Measurements from ENCODE around the gene PDE11A. TPM values are rescaled to one million over a fixed set of nuclear protein-coding genes. Genes with fewer than 3 reads are reported as not detected.
A peak's percentile ranks its signal among the peaks of the same experiment; 100 is the strongest.

PDE11A gene
- polyA plus RNA-seq, 1 experiment = 0.53 TPM

DNA sequence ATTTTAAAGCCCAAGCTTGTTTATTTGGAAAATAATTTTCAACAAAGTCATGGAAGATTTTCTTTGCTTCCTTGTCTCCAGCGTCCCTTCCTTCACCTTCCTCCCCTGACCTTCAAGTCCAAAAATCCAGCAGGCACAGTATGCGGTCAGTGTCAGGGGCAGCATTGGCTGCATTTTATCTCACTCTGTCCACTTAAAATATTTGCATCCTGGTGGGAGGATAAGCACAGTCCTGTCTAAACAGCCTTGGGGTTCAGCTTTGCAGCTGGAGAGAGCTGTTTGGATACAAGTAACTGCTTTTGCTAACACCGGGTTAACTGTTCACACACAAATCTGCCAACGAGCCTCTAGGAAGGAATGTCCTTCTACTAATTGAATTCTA, 318.1 kb downstream of the PDE11A start:
- Histone ChIP-seq H3K27me3 (ENCODE audit: control insufficient read depth, insufficient read depth, low read length) (no peaks in the 10 kb centered on the region), H3K4me3 (ENCODE audit: low read depth, low read length) (no peak overlapping the region), H3K36me3 (ENCODE audit: control insufficient read depth, insufficient read depth, low read length) (no peaks in the 10 kb centered on the region)
- CTCF ChIA-PET = interaction anchor here (1.0 to 2.1 kb wide), 3 partner anchors 8 to 13 kb away, joined by 3 to 10 read pairs (median 4); no protein-coding TSS in a partner anchor
- POLR2A ChIA-PET = no interaction called here
- TF ChIP-seq, protein P1, sequence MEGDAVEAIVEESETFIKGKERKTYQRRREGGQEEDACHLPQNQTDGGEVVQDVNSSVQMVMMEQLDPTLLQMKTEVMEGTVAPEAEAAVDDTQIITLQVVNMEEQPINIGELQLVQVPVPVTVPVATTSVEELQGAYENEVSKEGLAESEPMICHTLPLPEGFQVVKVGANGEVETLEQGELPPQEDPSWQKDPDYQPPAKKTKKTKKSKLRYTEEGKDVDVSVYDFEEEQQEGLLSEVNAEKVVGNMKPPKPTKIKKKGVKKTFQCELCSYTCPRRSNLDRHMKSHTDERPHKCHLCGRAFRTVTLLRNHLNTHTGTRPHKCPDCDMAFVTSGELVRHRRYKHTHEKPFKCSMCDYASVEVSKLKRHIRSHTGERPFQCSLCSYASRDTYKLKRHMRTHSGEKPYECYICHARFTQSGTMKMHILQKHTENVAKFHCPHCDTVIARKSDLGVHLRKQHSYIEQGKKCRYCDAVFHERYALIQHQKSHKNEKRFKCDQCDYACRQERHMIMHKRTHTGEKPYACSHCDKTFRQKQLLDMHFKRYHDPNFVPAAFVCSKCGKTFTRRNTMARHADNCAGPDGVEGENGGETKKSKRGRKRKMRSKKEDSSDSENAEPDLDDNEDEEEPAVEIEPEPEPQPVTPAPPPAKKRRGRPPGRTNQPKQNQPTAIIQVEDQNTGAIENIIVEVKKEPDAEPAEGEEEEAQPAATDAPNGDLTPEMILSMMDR (IDR thresholded peaks at IDR 0.05; ENCODE audit: insufficient read depth, low read depth, low read length) = no peak
- no peak for DNase-seq (ENCODE audit: low read depth)

GRCh38 chr2:177753682-177754491, 318.7 kb downstream of the PDE11A start:
- no peak overlapping the region for H3K4me3 ChIP-seq (ENCODE audit: low read depth, low read length)
- TF ChIP-seq, protein P1 (IDR thresholded peaks at IDR 0.05; ENCODE audit: insufficient read depth, low read depth, low read length) = no peak
- no peaks in the 10 kb centered on the region for H3K27me3 ChIP-seq (ENCODE audit: control insufficient read depth, insufficient read depth, low read length)
- DNase-seq (ENCODE audit: low read depth) = peak; percentile 75
- ChIA-PET CTCF (interaction anchor here (1.0 to 2.1 kb wide), 2 partner anchors 9 to 13 kb away, joined by 3 to 10 read pairs; no protein-coding TSS in a partner anchor), POLR2A (no interaction called here)
- no peaks in the 10 kb centered on the region for H3K36me3 ChIP-seq (ENCODE audit: control insufficient read depth, insufficient read depth, low read length)

DNA sequence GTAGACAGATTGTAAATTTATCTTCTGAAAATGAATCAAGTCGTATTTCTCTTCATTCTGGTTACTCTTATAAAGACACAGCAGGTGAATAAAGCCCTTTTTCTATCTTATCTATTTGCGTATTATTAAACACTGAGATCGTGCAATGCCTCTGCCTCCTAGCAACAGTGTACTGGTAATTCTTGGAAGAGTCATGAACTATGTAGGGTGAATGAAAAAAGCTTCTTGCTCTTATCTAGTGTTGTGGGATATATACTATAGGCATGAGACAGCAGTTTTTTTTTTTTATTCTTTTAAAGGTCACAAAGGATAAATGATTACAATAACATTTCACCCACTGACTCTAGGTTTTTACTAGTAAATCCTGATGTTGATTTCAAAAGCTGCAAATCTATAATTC, 324.2 kb downstream of the PDE11A start:
- CTCF ChIA-PET = no interaction called here
- POLR2A ChIA-PET = no interaction called here

DNA sequence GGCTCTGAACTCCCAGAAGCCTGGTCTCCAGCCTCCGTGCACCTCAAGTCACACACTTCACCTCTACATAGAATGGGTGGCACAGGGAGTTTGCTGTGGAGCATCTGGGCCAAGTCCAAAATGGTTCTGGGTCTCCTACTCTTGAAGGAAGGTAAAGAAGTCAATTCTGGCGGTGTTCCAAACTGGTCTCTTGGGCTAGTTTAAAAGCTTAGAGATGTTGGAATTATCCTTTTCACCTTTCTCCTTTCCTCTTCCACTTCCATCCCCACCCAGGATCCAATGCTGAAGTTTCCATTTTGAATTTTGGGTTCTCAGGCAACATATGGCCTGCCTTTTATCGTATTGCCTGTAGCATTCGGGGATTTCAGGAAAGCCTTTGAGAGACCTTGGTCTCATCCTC, 325.2 kb downstream of the PDE11A start:
- no peaks in the 10 kb centered on the region for H3K36me3 ChIP-seq (ENCODE audit: control insufficient read depth, insufficient read depth, low read length)
- DNase-seq (ENCODE audit: low read depth) = no peak
- H3K27me3 ChIP-seq (ENCODE audit: control insufficient read depth, insufficient read depth, low read length) = peaks cover 1% of the 10 kb centered on the region; the same call in 1 of the 2 replicates
- H3K4me3 ChIP-seq (ENCODE audit: low read depth, low read length) = no peak overlapping the region
- TF ChIP-seq, protein P1 (IDR thresholded peaks at IDR 0.05; ENCODE audit: insufficient read depth, low read depth, low read length) = no peak
- ChIA-PET CTCF (no interaction called here), POLR2A (no interaction called here)

More for the DNA sequence above, 324.2 kb downstream of the PDE11A start:
- TF ChIP-seq, protein P1 (IDR thresholded peaks at IDR 0.05; ENCODE audit: insufficient read depth, low read depth, low read length) = no peak
- no peak overlapping the region for H3K4me3 ChIP-seq (ENCODE audit: low read depth, low read length)
- H3K36me3 ChIP-seq (ENCODE audit: control insufficient read depth, insufficient read depth, low read length) = no peaks in the 10 kb centered on the region
- DNase-seq (ENCODE audit: low read depth) = no peak
- H3K27me3 ChIP-seq (ENCODE audit: control insufficient read depth, insufficient read depth, low read length) = peaks cover 1% of the 10 kb centered on the region; the same call in 1 of the 2 replicates

- POLR2A ChIA-PET = no interaction called here
- CTCF ChIA-PET = interaction anchor here (1.0 to 1.4 kb wide), 2 partner anchors 17 to 22 kb away, joined by 4 read pairs; no protein-coding TSS in a partner anchor
- TF ChIP-seq, protein P1 (IDR thresholded peaks at IDR 0.05; ENCODE audit: insufficient read depth, low read depth, low read length) = no peak
Observed at GRCh38 chr2:177746358-177746757, 326.2 kb downstream of the PDE11A start.

More at GRCh38 chr2:177746358-177746757, 326.2 kb downstream of the PDE11A start:
- DNase-seq (ENCODE audit: low read depth) = no peak
- no peaks in the 10 kb centered on the region for H3K36me3 ChIP-seq (ENCODE audit: control insufficient read depth, insufficient read depth, low read length)
- no peak overlapping the region for H3K4me3 ChIP-seq (ENCODE audit: low read depth, low read length)
- peaks cover 1% of the 10 kb centered on the region; the same call in 1 of the 2 replicates for H3K27me3 ChIP-seq (ENCODE audit: control insufficient read depth, insufficient read depth, low read length)

All from BJ (cell line).